ENCODE results near the gene GPC3. TPM values are rescaled to one million over a fixed set of nuclear protein-coding genes. Genes with fewer than 3 reads are reported as not detected.

The GPC3 gene
- total and polyA plus RNA-seq, 2 of the 4 experiments (the other 2 are of a cell fraction), result not detected

DNA sequence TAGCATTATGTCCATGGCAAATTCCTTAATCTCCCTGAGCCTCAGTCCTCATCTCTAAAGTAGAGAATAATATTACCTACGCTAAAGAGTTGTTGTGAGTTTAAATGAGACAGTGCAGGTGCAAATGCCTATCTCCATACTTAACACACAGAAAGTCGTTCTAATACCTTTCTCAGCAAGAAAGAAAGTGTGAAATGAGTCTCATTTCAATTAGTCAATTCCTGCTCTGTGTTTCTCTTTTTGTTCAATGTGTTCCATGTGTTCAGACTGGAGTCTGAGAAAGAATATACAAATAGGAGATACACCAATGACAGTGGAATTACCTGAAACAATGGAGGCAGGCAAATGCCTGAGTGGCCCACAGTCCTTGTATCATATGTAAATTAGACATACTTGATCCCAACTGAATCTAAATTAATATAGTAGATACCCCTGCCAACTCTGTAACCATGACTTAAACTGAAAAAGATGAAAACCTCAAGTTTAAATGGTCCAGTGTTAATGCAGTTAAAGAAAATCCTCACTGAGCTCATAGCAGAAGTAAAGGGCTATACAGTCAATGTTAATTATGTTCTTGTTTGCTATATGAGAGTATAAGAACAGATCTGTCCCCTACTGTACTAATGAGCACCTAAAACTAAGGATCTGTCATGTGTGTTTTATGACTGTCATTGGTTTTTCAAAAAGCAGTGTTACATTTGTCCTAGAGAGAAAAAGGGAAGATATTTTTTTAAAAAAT lies 68.2 kb downstream of the GPC3 start:
- no peak overlapping the region for H3K4ac ChIP-seq (ENCODE audit: low read depth, low read length)
- dilution Hi-C loops (cut with HindIII; ENCODE audit: low sequenced_read_pairs, unreplicated experiment), result no loop called here
- H3K9me3 ChIP-seq (ENCODE audit: control insufficient read depth, insufficient read depth, low read length), result no peaks in the 10 kb centered on the region
- no TSS peak for BruUV-seq (replicated peaks)
- no peak overlapping the region for H2BK15ac ChIP-seq (ENCODE audit: low read depth, low read length)
- no peak overlapping the region for H3K23ac ChIP-seq (ENCODE audit: low read depth, low read length)
- no peak overlapping the region for H4K91ac ChIP-seq (ENCODE audit: insufficient read depth, low read depth, low read length)
- ChIA-PET POLR2A (ENCODE audit: unreplicated experiment) (no interaction called here), CTCF (no interaction called here)
- intact Hi-C loops (cut with micrococcal nuclease), result no loop called here
- TF ChIP-seq POLR2A (IDR thresholded peaks at IDR 0.05; ENCODE audit: low read depth, low read length) (no peak), SMC3 (IDR thresholded peaks at IDR 0.05; ENCODE audit: low read depth, low read length) (no peak), MAFK (IDR thresholded peaks at IDR 0.05; ENCODE audit: low read depth, low read length) (no peak), FOS (IDR thresholded peaks at IDR 0.05; ENCODE audit: low read depth, low read length) (no peak), CEBPB (IDR thresholded peaks at IDR 0.05; ENCODE audit: low read depth, low read length) (no peak), NFE2L2 (IDR thresholded peaks at IDR 0.05; ENCODE audit: low read depth, low read length) (no peak), MXI1 (IDR thresholded peaks at IDR 0.05; ENCODE audit: borderline replicate concordance, low read depth, low read length) (no peak), CTCF (conservative IDR thresholded peaks at IDR 0.05; ENCODE audit: low read depth, low read length) (no peak), BHLHE40 (IDR thresholded peaks at IDR 0.05; ENCODE audit: low read depth, low read length) (no peak), CHD1 (IDR thresholded peaks at IDR 0.05; ENCODE audit: low read depth, low read length) (no peak), MAZ (IDR thresholded peaks at IDR 0.05; ENCODE audit: borderline replicate concordance, low read depth, low read length) (no peak), RFX5 (IDR thresholded peaks at IDR 0.05; ENCODE audit: low read depth, low read length) (no peak), RCOR1 (IDR thresholded peaks at IDR 0.05; ENCODE audit: insufficient replicate concordance, low read length) (no peak), RAD21 (IDR thresholded peaks at IDR 0.05; ENCODE audit: low read length) (no peak)
- TF ChIP-seq, protein P1, sequence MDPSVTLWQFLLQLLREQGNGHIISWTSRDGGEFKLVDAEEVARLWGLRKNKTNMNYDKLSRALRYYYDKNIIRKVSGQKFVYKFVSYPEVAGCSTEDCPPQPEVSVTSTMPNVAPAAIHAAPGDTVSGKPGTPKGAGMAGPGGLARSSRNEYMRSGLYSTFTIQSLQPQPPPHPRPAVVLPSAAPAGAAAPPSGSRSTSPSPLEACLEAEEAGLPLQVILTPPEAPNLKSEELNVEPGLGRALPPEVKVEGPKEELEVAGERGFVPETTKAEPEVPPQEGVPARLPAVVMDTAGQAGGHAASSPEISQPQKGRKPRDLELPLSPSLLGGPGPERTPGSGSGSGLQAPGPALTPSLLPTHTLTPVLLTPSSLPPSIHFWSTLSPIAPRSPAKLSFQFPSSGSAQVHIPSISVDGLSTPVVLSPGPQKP (IDR thresholded peaks at IDR 0.05; ENCODE audit: borderline replicate concordance, low read depth, low read length), result no peak
- TF ChIP-seq, protein P2, sequence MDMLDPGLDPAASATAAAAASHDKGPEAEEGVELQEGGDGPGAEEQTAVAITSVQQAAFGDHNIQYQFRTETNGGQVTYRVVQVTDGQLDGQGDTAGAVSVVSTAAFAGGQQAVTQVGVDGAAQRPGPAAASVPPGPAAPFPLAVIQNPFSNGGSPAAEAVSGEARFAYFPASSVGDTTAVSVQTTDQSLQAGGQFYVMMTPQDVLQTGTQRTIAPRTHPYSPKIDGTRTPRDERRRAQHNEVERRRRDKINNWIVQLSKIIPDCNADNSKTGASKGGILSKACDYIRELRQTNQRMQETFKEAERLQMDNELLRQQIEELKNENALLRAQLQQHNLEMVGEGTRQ (IDR thresholded peaks at IDR 0.05; ENCODE audit: low read depth, low read length), result no peak
- H3K56ac ChIP-seq (ENCODE audit: extremely low read depth, insufficient read depth, low read length), result no peak overlapping the region
- H3K9me1 ChIP-seq (ENCODE audit: insufficient read depth, low read length), result no peaks in the 10 kb centered on the region
- in situ Hi-C loops (cut with MboI; ENCODE audit: low sequenced_read_pairs), result no loop called here
- no peaks in the 10 kb centered on the region for H3K27me3 ChIP-seq (ENCODE audit: control insufficient read depth, insufficient read depth, low read length)
- ATAC-seq (ENCODE audit: low read depth) (no peak), DNase-seq (no peak)
- H3K4me3 ChIP-seq (ENCODE audit: insufficient read depth, low read depth, low read length), result no peak overlapping the region
- no CpG with 5 or more reads among the region's 2 CpGs for WGBS, 2 experiments (ENCODE audit: extremely low coverage in 2 of 2, insufficient read length in 1 of 2)
- H3K4me2 ChIP-seq (ENCODE audit: low read depth, low read length), result no peak overlapping the region
- H3K9ac ChIP-seq (ENCODE audit: low read depth, low read length), result no peak overlapping the region
- H2AK9ac ChIP-seq (replicated peaks; ENCODE audit: low read depth, low read length, poor library complexity), result no peak overlapping the region
- H3K18ac ChIP-seq (ENCODE audit: low read depth, low read length), result no peak overlapping the region
- H4K5ac ChIP-seq (ENCODE audit: low read depth, low read length), result no peak overlapping the region
- no peaks in the 10 kb centered on the region for H4K20me1 ChIP-seq (ENCODE audit: insufficient read depth, low read length)
- H2BK120ac ChIP-seq (ENCODE audit: low read depth, low read length), result no peak overlapping the region
- no peak overlapping the region for H2BK5ac ChIP-seq (ENCODE audit: low read depth, low read length, poor library complexity, severe bottlenecking)
- no peak overlapping the region for H2BK20ac ChIP-seq (ENCODE audit: low read depth, low read length)
- no peak overlapping the region for H3K14ac ChIP-seq (replicated peaks; ENCODE audit: low read depth, low read length)
- no peaks in the 10 kb centered on the region for H3K4me1 ChIP-seq (ENCODE audit: control insufficient read depth, insufficient read depth, low read length)
- H3K27ac ChIP-seq (ENCODE audit: insufficient read depth, low read length), result no peak overlapping the region
- H2AFZ ChIP-seq (replicated peaks; ENCODE audit: low read length, poor library complexity), result no peak overlapping the region
- H4K8ac ChIP-seq (ENCODE audit: low read depth in 2 of 2, low read length in 2 of 2), result no peak overlapping the region
- no peaks in the 10 kb centered on the region for H3K79me1 ChIP-seq (ENCODE audit: low read depth in 1 of 2, low read length in 2 of 2)
- no peak overlapping the region for H2AK5ac ChIP-seq (ENCODE audit: low read depth, low read length)
- H3K36me3 ChIP-seq (ENCODE audit: control insufficient read depth, insufficient read depth, low read length), result no peaks in the 10 kb centered on the region

Data from IMR-90 (cell line).